SK-N-SH treated with all-trans-retinoic acid at 6 μM for 48 hours (cell line): ENCODE results near the gene BANP.
"Not testable (repeated sequence)": the region's sequence is repeated elsewhere in the genome, so short reads cannot be mapped to it uniquely, and the experiment has no call there.

Experiments used
- ATAC-seq: fragments of 200-7000 bp; cut with Tn5 transposase; 3 replicates; pipeline ENCODE4 v1.9.1; 2020; ENCODE audit warnings: mild to moderate bottlenecking, moderate library complexity
- BACH2 ChIP-seq: fragments of 250-450 bp; sonication (Bioruptor Pico); IDR thresholded peaks from 2 replicates; pipeline ENCODE4 v1.9.0; 2021; ENCODE audit warnings: mild to moderate bottlenecking, borderline replicate concordance
- CREB5 ChIP-seq: fragments of 250-450 bp; sonication (Bioruptor Pico); IDR thresholded peaks from 2 replicates; pipeline ENCODE4 v1.5.1; 2020; ENCODE audit warnings: low read depth, mild to moderate bottlenecking, moderate library complexity
- CSDC2 ChIP-seq: fragments of 250-450 bp; sonication (Bioruptor Pico); IDR thresholded peaks from 2 replicates; pipeline ENCODE4 v1.5.0; 2020; ENCODE audit warnings: mild to moderate bottlenecking, moderate library complexity
- ESRRG ChIP-seq: fragments of 250-450 bp; sonication (Bioruptor Pico); IDR thresholded peaks from 2 replicates; pipeline ENCODE4 v1.6.1; 2021; ENCODE audit warnings: mild to moderate bottlenecking
- GLIS3 ChIP-seq: fragments of 250-450 bp; sonication (Bioruptor Pico); IDR thresholded peaks from 2 replicates; pipeline ENCODE4 v1.5.0; 2020; ENCODE audit warnings: mild to moderate bottlenecking, moderate library complexity
- OSR1 ChIP-seq: fragments of 250-450 bp; sonication (Bioruptor Pico); IDR thresholded peaks from 2 replicates; pipeline ENCODE4 v1.8.0; 2022; ENCODE audit warnings: moderate library complexity, mild to moderate bottlenecking, inconsistent platforms
- PATZ1 ChIP-seq: fragments of 250-450 bp; sonication (Bioruptor Pico); IDR thresholded peaks from 2 replicates; pipeline ENCODE4 v1.8.0; 2020; ENCODE audit warnings: mild to moderate bottlenecking, moderate library complexity, borderline replicate concordance
- PPARA ChIP-seq: fragments of 250-450 bp; sonication (Bioruptor Pico); IDR thresholded peaks from 2 replicates; pipeline ENCODE4 v1.5.0; 2020; ENCODE audit warnings: mild to moderate bottlenecking, borderline replicate concordance
- RARB ChIP-seq: fragments of 250-450 bp; sonication (Bioruptor Pico); IDR thresholded peaks from 2 replicates; pipeline ENCODE4 v1.8.0; 2021; ENCODE audit warnings: mild to moderate bottlenecking, moderate library complexity
- TCF4 ChIP-seq: fragments of 250-450 bp; sonication (Bioruptor Pico); IDR thresholded peaks from 2 replicates; pipeline ENCODE4 v1.8.0; 2021; ENCODE audit warnings: mild to moderate bottlenecking, moderate library complexity, borderline replicate concordance
- TSHZ2 ChIP-seq: fragments of 250-450 bp; sonication (Bioruptor Pico); IDR thresholded peaks from 2 replicates; pipeline ENCODE4 v1.5.0; 2020; ENCODE audit warnings: mild to moderate bottlenecking, moderate library complexity
- ZC3H10 ChIP-seq: fragments of 250-450 bp; sonication (Bioruptor Pico); IDR thresholded peaks from 2 replicates; pipeline ENCODE4 v1.5.1; 2021; ENCODE audit warnings: mild to moderate bottlenecking, moderate library complexity
- ZFP3 ChIP-seq: fragments of 250-450 bp; sonication (Bioruptor Pico); IDR thresholded peaks from 2 replicates; pipeline ENCODE4 v1.5.0; 2020; ENCODE audit warnings: mild to moderate bottlenecking, moderate library complexity
- ZNF70 ChIP-seq: fragments of 450-650 bp; formaldehyde crosslinking; IDR thresholded peaks from 2 replicates; pipeline ENCODE4 v1.5.0; 2020; ENCODE audit warnings: mild to moderate bottlenecking, moderate library complexity
- TF ChIP-seq, protein P1 (sequence below): fragments of 250-450 bp; sonication (Bioruptor Pico); IDR thresholded peaks from 2 replicates; pipeline ENCODE4 v1.5.1; 2021; ENCODE audit warnings: mild to moderate bottlenecking, moderate library complexity
- TF ChIP-seq, protein P2 (sequence below): fragments of 250-450 bp; sonication (Bioruptor Pico); IDR thresholded peaks from 2 replicates; pipeline ENCODE4 v1.8.0; 2021; ENCODE audit warnings: low read depth, mild to moderate bottlenecking, moderate library complexity, borderline replicate concordance

BANP gene

GRCh38 chr16:87911106-87911763, 40.0 kb upstream of the BANP start:
- TF ChIP-seq TCF4 (CRISPR knock-in tag) (peak; percentile 39; the same call in 1 of the 2 replicates), ZFP3 (peak; percentile 48; the same call in 1 of the 2 replicates)
- peak; percentile 71 for ATAC-seq

DNA sequence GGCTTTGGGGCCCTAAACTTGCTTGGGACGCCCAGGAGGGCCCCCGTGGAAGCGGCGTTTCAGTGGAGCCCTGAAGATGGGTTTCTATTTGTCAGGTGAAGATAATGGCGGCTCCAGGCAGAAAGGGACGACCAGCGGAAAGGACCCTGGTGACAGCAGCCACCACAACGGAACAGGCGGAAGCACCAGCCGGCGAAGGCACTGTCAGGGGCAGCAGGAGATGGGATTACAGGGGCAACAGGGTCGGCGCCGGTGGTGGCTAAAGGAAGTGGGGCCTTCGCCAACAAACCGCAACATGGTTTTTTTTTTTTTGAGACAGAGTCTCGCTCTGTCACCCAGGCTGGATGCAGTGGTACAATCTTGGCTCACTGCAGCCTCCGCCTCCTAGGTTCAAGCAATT, 38.5 kb upstream of the BANP start:
- ATAC-seq, result not testable (repeated sequence)

DNA sequence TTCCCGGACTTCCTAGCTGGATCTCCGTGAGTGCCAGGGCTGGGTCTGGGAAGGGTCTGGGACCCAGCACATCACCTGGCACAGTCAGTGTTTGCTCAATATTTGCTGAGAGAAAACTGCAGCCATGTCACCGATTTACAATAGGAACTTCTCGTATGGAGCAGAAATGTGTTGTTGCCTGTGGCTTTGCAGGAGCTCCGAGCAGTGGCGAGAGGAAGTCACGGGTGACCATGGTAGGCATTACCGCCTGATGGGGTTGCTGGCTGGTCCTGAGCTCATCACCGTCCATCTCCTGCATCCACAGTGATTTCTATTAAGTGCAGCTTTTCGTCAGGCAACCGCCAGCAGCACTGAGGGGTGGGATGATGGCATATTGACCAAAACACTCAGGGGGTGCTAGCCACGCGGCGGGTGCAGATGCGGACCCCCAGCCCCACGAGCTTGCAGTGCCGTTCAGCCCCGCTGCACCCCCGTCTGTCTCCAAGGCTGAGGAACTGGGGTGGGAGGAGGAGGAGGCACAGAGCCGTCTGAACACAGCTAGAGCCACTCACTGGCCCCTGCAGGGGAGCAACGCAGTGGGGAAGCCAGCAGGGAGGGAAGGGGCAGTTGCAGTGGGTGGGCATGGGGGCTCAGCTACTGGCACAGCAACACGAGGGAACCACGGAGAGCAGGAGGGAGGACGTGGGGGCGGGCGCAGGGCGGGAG, 37.1 kb upstream of the BANP start:
- ATAC-seq, result not testable (repeated sequence)

- ATAC-seq, result no peak
- no peak for TF ChIP-seq PATZ1 (CRISPR knock-in tag)
- TF ChIP-seq ZFP3, result no peak
- no peak for TF ChIP-seq ZNF70 (CRISPR knock-in tag)
- TF ChIP-seq CREB5, result no peak
- TF ChIP-seq, protein P1, sequence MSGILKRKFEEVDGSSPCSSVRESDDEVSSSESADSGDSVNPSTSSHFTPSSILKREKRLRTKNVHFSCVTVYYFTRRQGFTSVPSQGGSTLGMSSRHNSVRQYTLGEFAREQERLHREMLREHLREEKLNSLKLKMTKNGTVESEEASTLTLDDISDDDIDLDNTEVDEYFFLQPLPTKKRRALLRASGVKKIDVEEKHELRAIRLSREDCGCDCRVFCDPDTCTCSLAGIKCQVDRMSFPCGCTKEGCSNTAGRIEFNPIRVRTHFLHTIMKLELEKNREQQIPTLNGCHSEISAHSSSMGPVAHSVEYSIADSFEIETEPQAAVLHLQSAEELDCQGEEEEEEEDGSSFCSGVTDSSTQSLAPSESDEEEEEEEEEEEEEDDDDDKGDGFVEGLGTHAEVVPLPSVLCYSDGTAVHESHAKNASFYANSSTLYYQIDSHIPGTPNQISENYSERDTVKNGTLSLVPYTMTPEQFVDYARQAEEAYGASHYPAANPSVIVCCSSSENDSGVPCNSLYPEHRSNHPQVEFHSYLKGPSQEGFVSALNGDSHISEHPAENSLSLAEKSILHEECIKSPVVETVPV (CRISPR knock-in tag), result no peak
These were observed 36.4 kb upstream of the BANP start for GRCh38 chr16:87914812-87915211.

DNA sequence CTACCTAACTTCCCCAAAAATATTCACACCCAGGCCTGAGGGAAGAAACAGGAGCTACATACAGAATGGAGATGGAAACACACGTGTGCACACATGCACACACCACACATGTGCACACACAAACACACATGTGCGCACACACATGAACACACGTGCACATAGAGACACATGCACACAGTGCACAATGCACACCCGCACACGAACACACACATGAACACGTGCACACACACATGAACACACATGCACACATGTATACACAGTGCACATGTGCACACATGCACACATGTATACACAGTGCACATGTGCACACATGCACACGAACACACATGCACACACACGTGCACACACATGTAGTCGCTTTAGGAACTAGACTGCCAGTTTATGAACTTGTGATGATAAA, 33.7 kb upstream of the BANP start:
- no peak for ATAC-seq

More for the DNA sequence above, 33.7 kb upstream of the BANP start:
- no peak for TF ChIP-seq TSHZ2 (CRISPR knock-in tag)
- TF ChIP-seq, protein P2, sequence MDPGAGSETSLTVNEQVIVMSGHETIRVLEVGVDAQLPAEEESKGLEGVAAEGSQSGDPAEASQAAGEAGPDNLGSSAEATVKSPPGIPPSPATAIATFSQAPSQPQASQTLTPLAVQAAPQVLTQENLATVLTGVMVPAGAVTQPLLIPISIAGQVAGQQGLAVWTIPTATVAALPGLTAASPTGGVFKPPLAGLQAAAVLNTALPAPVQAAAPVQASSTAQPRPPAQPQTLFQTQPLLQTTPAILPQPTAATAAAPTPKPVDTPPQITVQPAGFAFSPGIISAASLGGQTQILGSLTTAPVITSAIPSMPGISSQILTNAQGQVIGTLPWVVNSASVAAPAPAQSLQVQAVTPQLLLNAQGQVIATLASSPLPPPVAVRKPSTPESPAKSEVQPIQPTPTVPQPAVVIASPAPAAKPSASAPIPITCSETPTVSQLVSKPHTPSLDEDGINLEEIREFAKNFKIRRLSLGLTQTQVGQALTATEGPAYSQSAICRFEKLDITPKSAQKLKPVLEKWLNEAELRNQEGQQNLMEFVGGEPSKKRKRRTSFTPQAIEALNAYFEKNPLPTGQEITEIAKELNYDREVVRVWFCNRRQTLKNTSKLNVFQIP (CRISPR knock-in tag), result no peak
- TF ChIP-seq ESRRG (CRISPR knock-in tag), result no peak
- no peak for TF ChIP-seq CSDC2 (CRISPR knock-in tag)
- TF ChIP-seq CREB5, result no peak
- no peak for TF ChIP-seq PATZ1 (CRISPR knock-in tag)
- TF ChIP-seq PPARA (CRISPR knock-in tag), result no peak
- no peak for TF ChIP-seq ZNF70 (CRISPR knock-in tag)
- TF ChIP-seq GLIS3 (CRISPR knock-in tag), result no peak
- no peak for TF ChIP-seq RARB
- no peak for TF ChIP-seq OSR1
- no peak for TF ChIP-seq ZC3H10 (CRISPR knock-in tag)
- TF ChIP-seq BACH2 (CRISPR knock-in tag), result no peak
